GM12801 (cell line): Measurements from ENCODE around the gene TMEM120A.

Experiments
- TF ChIP-seq, protein P1 (sequence below): IDR thresholded peaks from one replicate; pipeline ENCODE4 v1.5.1; 2011; ENCODE audit warnings: control low read depth; ENCODE audit not compliant: insufficient read length; ENCODE audit errors: extremely low read depth

Gene TMEM120A

DNA sequence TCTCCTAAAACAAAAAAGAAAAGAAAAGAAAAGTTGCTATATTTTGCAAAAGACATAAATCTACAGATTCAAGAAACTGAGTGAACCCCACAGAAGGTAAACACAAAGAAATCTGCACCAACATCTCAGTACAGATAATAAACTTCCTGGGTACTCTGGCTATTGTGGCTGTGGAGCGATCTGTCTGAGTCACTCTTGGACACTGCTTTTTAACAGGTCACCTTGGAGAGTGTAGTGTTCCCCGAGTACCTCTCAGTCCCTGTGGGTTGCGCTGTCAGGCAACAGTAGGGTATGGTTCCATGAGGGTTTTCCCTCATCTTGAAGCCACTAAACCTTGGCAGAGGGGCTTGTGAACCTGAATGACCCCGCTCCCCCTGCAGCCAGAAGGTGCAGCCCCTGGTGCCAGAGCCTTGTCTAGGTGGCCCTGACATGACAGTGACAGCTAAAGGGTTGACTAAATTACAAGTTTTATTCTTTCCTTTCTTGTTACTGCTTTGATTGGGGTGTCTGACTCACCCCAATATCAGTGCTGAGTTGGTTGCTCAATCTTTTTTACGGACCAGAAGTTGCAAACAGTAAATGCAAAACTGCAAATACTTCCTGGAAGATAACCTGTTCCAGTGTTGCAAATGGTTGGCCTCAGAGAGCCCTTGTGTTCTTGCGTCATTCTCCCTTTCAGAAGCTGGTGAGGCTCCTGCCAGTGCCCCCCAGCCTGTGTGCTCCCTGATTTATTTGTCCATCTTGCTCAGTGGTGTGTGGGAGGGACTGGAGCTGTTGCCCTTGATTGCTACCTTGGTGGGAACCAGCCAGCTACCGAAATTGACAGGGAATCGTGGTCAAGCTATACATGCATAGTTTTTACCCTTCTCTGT, 48.9 kb downstream of the TMEM120A start:
- TF ChIP-seq, protein P1, sequence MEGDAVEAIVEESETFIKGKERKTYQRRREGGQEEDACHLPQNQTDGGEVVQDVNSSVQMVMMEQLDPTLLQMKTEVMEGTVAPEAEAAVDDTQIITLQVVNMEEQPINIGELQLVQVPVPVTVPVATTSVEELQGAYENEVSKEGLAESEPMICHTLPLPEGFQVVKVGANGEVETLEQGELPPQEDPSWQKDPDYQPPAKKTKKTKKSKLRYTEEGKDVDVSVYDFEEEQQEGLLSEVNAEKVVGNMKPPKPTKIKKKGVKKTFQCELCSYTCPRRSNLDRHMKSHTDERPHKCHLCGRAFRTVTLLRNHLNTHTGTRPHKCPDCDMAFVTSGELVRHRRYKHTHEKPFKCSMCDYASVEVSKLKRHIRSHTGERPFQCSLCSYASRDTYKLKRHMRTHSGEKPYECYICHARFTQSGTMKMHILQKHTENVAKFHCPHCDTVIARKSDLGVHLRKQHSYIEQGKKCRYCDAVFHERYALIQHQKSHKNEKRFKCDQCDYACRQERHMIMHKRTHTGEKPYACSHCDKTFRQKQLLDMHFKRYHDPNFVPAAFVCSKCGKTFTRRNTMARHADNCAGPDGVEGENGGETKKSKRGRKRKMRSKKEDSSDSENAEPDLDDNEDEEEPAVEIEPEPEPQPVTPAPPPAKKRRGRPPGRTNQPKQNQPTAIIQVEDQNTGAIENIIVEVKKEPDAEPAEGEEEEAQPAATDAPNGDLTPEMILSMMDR, result no peak

DNA sequence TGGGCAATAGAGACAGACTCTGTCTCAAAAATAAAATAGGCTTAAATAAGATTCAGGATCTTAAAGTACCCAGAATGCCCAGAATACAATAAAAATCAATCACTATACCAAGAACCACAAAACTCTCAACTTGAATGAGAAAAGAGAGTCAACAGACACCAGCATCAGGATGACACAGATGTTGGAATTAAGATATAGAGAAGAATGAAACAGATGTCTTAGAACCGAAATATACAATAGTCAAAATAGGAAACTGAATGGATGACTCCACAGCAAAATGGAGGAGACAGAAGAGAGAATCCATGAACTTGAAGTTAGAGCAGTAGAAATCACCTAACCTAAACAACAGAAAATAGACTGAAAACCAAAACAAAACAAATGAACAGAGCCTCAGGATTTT, 49.9 kb downstream of the TMEM120A start:
- TF ChIP-seq, protein P1, result no peak

DNA sequence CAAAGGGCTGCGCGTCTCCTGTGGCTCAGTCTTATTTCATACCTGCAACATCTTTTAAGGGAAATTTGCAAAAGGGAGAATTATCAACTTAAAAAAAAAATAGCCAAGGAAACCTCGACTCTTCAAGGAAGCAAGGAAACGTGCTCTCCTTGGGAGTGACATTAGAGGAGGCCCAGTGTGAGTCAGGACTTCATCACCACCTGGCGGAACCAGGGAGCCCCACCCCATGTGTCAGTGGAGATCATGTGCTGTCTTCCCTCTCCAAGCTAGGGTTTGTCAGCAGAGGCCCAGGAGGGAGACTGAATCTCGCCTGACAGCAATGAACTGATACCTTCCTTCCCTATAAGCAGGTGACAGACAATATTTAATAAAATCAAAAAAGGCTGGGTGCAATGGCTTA, 50.5 kb downstream of the TMEM120A start:
- TF ChIP-seq, protein P1, result no peak

DNA sequence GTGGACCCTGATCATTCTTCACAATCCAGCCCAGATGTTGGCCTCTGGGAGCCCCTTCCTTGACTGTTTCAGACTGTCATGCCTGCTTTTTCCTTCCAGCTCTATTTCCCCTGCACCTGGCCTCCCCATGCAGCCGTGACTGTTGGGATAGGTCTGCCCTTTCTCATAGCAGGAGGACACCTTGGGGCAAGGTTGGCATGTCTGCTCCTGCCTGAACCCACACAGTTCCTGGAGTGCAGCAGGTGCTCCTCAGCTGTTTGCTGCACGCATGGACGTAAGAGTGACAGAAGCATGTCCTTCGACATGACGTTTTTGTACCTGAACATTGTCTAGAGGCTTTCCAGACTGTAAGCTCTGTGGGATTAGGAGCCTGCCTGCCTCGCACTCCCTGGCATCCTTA, 55.5 kb downstream of the TMEM120A start:
- TF ChIP-seq, protein P1, result no peak

DNA sequence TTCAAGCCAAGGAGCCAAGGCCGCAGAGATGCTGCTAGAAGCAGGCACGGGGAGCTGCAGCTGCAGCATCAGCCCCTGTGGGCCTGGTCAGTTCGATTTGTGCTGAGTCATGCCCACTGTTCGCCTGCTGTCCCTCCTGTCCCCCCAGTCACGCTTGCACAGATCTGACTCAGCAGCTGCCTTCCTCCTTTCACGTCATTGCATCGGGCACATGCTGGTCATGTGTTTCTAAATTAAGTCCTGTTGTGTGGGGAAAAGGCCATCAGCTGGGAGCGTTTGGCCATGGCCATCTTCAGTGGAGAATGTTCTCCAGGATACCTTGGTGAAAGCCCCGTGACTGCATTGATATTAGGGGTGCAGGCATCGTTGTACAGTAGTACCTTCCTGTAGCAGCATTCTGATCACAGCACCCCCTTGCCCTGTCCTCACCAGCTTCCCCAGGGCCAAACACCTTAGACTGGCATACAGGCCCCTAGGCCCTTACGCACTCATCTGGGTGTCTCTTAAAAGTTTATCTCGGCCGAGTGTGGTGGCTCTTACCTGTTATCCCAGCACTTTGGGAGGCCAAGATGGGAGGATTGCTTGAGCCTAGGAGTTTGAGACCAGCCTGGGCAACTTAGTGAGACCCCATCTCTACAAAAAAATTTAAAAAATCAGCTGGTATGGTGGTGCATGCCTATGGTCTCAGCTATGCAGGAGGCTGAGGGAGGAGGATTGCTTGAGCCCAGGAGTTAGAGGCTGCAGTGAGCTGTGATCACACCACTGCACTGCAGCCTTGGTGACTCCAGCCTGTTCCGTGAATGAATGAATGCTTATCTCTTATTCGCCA, 56.2 kb downstream of the TMEM120A start:
- TF ChIP-seq, protein P1, result no peak
